HEK293 (cell line): ENCODE data around the gene ITGB2.

Experiments
- CTCF ChIA-PET: fragments of 350-600 bp; formaldehyde crosslinking; extraction: SDS; loops from one replicate; lab custom pipeline; 2021; ENCODE audit warnings: antibody characterized with exemption; lab: Yijun Ruan, JAX
- POLR2A ChIA-PET: fragments of 300-600 bp; formaldehyde crosslinking; extraction: SDS; loops from one replicate; lab custom pipeline; 2020; ENCODE audit warnings: antibody characterized with exemption, inconsistent platforms; lab: Yijun Ruan, JAX
- H3K27ac ChIP-seq: fragments of 200-500 bp; sonication (Bioruptor generic); 2 replicates; pipeline ENCODE4 v1.5.1; 2014; ENCODE audit warnings: low read depth, low read length, control low read depth, inconsistent platforms; ENCODE audit errors: extremely low read depth
- H3K36me3 ChIP-seq, 2 experiments: fragments of 200-500 bp in 1 of 2; sonication (Bioruptor generic) in 1 of 2; 1 replicate in 1 of 2; 2 replicates in 1 of 2; pipeline ENCODE4 v1.5.1; 2014 to 2017; ENCODE audit warnings: inconsistent platforms in 2 of 2, low read length in 2 of 2; ENCODE audit not compliant: control insufficient read depth in 2 of 2, insufficient read depth in 1 of 2
- H3K4me1 ChIP-seq: fragments of 200-500 bp; sonication (Bioruptor generic); 2 replicates; pipeline ENCODE4 v1.5.1; 2014; ENCODE audit warnings: mild to moderate bottlenecking, low read length, inconsistent platforms; ENCODE audit not compliant: control insufficient read depth, insufficient read depth
- H3K4me3 ChIP-seq: 2 replicates; pipeline ENCODE4 v1.5.1; 2011; ENCODE audit warnings: low read depth, mild to moderate bottlenecking, control low read depth, low read length, moderate library complexity
- H3K9me3 ChIP-seq: fragments of 200-500 bp; sonication (Bioruptor generic); 2 replicates; pipeline ENCODE4 v1.5.1; 2014; ENCODE audit warnings: low read depth, low read length, inconsistent platforms; ENCODE audit not compliant: control insufficient read depth, insufficient read depth
- AEBP2 ChIP-seq: fragments of 450-650 bp; formaldehyde crosslinking; IDR thresholded peaks from 2 replicates; pipeline ENCODE4 v1.5.1; 2016; ENCODE audit warnings: missing biosample characterization, missing genetic modification characterization, borderline replicate concordance
- BCL6B ChIP-seq: fragments of 450-650 bp; formaldehyde crosslinking; IDR thresholded peaks from 2 replicates; pipeline ENCODE4 v1.5.1; 2017; ENCODE audit warnings: missing biosample characterization, missing genetic modification characterization
- KLF16 ChIP-seq: fragments of 450-650 bp; formaldehyde crosslinking; IDR thresholded peaks from 2 replicates; pipeline ENCODE4 v1.5.1; 2017; ENCODE audit warnings: missing biosample characterization, missing genetic modification characterization
- KLF7 ChIP-seq: fragments of 450-650 bp; formaldehyde crosslinking; IDR thresholded peaks from 2 replicates; pipeline ENCODE4 v1.5.1; 2016; ENCODE audit warnings: missing biosample characterization, missing genetic modification characterization, borderline replicate concordance
- MZF1 ChIP-seq: fragments of 450-650 bp; formaldehyde crosslinking; IDR thresholded peaks from 2 replicates; pipeline ENCODE4 v1.5.1; 2017; ENCODE audit warnings: missing biosample characterization, missing genetic modification characterization, borderline replicate concordance
- SCRT1 ChIP-seq: fragments of 450-650 bp; formaldehyde crosslinking; IDR thresholded peaks from 2 replicates; pipeline ENCODE4 v1.5.1; 2016; ENCODE audit warnings: missing biosample characterization, missing genetic modification characterization, borderline replicate concordance
- SETDB1 ChIP-seq: IDR thresholded peaks from one replicate; pipeline ENCODE4 v1.6.1; 2017; ENCODE audit warnings: mild to moderate bottlenecking, low read length, moderate library complexity, mixed read lengths; ENCODE audit not compliant: insufficient read length
- SP2 ChIP-seq: fragments of 450-650 bp; formaldehyde crosslinking; IDR thresholded peaks from 2 replicates; pipeline ENCODE4 v1.5.1; 2016; ENCODE audit warnings: missing biosample characterization, missing genetic modification characterization
- ZFP3 ChIP-seq: fragments of 450-650 bp; formaldehyde crosslinking; IDR thresholded peaks from 2 replicates; pipeline ENCODE4 v1.5.1; 2016; ENCODE audit warnings: low read depth, missing biosample characterization, missing genetic modification characterization
- ZFP69B ChIP-seq: fragments of 450-650 bp; formaldehyde crosslinking; IDR thresholded peaks from 2 replicates; pipeline ENCODE4 v1.5.1; 2016; ENCODE audit warnings: missing biosample characterization, missing genetic modification characterization
- ZNF112 ChIP-seq: fragments of 450-650 bp; formaldehyde crosslinking; IDR thresholded peaks from 2 replicates; pipeline ENCODE4 v1.5.0; 2017; ENCODE audit warnings: missing biosample characterization, missing genetic modification characterization
- ZNF23 ChIP-seq: fragments of 450-650 bp; formaldehyde crosslinking; IDR thresholded peaks from 2 replicates; pipeline ENCODE4 v1.5.1; 2016; ENCODE audit warnings: missing biosample characterization, missing genetic modification characterization, borderline replicate concordance
- ZNF292 ChIP-seq: fragments of 450-650 bp; formaldehyde crosslinking; IDR thresholded peaks from 2 replicates; pipeline ENCODE4 v1.5.1; 2016; ENCODE audit warnings: low read depth, missing biosample characterization, missing genetic modification characterization, borderline replicate concordance
- ZNF362 ChIP-seq: fragments of 450-650 bp; formaldehyde crosslinking; IDR thresholded peaks from 2 replicates; pipeline ENCODE4 v1.5.1; 2016; ENCODE audit warnings: missing biosample characterization, missing genetic modification characterization
- ZNF549 ChIP-seq: fragments of 450-650 bp; IDR thresholded peaks from 2 replicates; pipeline ENCODE4 v1.5.1; 2018; ENCODE audit warnings: missing biosample characterization, missing genetic modification characterization, mild to moderate bottlenecking, inconsistent platforms, moderate library complexity
- ZNF555 ChIP-seq: fragments of 450-650 bp; formaldehyde crosslinking; conservative IDR thresholded peaks from 2 replicates; pipeline ENCODE4 v1.5.1; 2017; ENCODE audit warnings: missing biosample characterization, mild to moderate bottlenecking, missing genetic modification characterization, inconsistent platforms
- ZNF561 ChIP-seq: fragments of 450-650 bp; IDR thresholded peaks from 2 replicates; pipeline ENCODE4 v1.5.1; 2018; ENCODE audit warnings: missing biosample characterization, missing genetic modification characterization, borderline replicate concordance
- ZNF571 ChIP-seq: fragments of 450-650 bp; formaldehyde crosslinking; IDR thresholded peaks from 2 replicates; pipeline ENCODE4 v1.5.0; 2017; ENCODE audit warnings: missing biosample characterization, missing genetic modification characterization
- ZNF596 ChIP-seq: fragments of 450-650 bp; IDR thresholded peaks from 2 replicates; pipeline ENCODE4 v1.5.0; 2018; ENCODE audit warnings: missing biosample characterization, mild to moderate bottlenecking, missing genetic modification characterization, moderate library complexity
- ZNF629 ChIP-seq: fragments of 450-650 bp; formaldehyde crosslinking; IDR thresholded peaks from 2 replicates; pipeline ENCODE4 v1.5.1; 2017; ENCODE audit warnings: missing biosample characterization, missing genetic modification characterization
- TF ChIP-seq, protein P1 (sequence below): fragments of 450-650 bp; formaldehyde crosslinking; IDR thresholded peaks from 2 replicates; pipeline ENCODE4 v1.5.1; 2017; ENCODE audit warnings: missing biosample characterization, missing genetic modification characterization
- TF ChIP-seq, protein P2 (sequence below): fragments of 450-650 bp; formaldehyde crosslinking; IDR thresholded peaks from 2 replicates; pipeline ENCODE4 v1.5.1; 2016; ENCODE audit warnings: missing biosample characterization, missing genetic modification characterization
- TF ChIP-seq, protein P3 (sequence below): fragments of 450-650 bp; formaldehyde crosslinking; IDR thresholded peaks from 2 replicates; pipeline ENCODE4 v1.5.1; 2016; ENCODE audit warnings: missing biosample characterization, missing genetic modification characterization, borderline replicate concordance

ITGB2 gene

DNA sequence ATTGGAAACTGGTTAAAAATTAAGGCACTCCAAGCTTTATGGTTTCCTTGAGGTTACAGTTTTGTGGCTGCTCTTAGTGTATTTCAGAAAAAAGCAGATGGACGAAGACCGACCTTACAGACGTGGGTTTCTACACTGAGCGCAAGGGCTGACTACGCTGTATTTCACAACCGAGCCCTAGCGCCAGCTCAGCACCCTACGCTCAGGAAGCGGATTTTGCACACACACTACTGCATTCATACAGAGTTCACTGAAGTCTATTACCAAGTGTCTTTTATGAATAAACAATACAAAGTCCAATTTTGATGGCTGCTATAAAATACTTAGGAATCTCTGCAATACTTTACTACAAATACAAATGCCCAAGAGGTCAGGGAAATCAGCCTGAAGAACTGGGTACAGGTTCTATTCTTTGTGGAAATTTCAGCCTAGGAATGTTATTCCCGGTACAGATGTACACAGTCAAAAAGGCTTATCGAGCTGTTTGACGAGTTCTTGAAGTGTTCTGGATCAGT lies 71.0 kb downstream of the ITGB2 start:
- CTCF ChIA-PET: interaction anchor here (0.7 kb wide), 1 partner anchor 20 kb away, joined by 3 read pairs; no protein-coding TSS in a partner anchor
- POLR2A ChIA-PET: no interaction called here
- TF ChIP-seq ZNF362 (tag by site-specific recombination): no peak
- TF ChIP-seq SP2 (tag by site-specific recombination): no peak
- TF ChIP-seq KLF7 (tag by site-specific recombination): no peak
- TF ChIP-seq SETDB1: no peak
- no peak for TF ChIP-seq MZF1 (tag by site-specific recombination)
- no peak for TF ChIP-seq ZNF555
- no peak for TF ChIP-seq KLF16 (tag by site-specific recombination)
- TF ChIP-seq, protein P1, sequence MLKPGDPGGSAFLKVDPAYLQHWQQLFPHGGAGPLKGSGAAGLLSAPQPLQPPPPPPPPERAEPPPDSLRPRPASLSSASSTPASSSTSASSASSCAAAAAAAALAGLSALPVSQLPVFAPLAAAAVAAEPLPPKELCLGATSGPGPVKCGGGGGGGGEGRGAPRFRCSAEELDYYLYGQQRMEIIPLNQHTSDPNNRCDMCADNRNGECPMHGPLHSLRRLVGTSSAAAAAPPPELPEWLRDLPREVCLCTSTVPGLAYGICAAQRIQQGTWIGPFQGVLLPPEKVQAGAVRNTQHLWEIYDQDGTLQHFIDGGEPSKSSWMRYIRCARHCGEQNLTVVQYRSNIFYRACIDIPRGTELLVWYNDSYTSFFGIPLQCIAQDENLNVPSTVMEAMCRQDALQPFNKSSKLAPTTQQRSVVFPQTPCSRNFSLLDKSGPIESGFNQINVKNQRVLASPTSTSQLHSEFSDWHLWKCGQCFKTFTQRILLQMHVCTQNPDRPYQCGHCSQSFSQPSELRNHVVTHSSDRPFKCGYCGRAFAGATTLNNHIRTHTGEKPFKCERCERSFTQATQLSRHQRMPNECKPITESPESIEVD (tag by site-specific recombination): no peak
- TF ChIP-seq ZNF561 (tag by site-specific recombination): no peak
- TF ChIP-seq AEBP2: no peak
- TF ChIP-seq ZNF112 (tag by site-specific recombination): no peak
- TF ChIP-seq, protein P2, sequence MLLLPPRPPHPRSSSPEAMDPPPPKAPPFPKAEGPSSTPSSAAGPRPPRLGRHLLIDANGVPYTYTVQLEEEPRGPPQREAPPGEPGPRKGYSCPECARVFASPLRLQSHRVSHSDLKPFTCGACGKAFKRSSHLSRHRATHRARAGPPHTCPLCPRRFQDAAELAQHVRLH (tag by site-specific recombination): no peak
- no peak for TF ChIP-seq SCRT1 (tag by site-specific recombination)
- TF ChIP-seq ZNF23: no peak
- TF ChIP-seq BCL6B (tag by site-specific recombination): no peak
- Histone ChIP-seq H3K9me3 (no peaks in the 10 kb centered on the region), H3K27ac (no peak overlapping the region), H3K4me3 (no peak overlapping the region), H3K4me1 (no peaks in the 10 kb centered on the region), H3K36me3 (peaks cover 0 to 58% of the 10 kb centered on the region in 2 experiments; a peak in 2 of 3 replicates)

DNA sequence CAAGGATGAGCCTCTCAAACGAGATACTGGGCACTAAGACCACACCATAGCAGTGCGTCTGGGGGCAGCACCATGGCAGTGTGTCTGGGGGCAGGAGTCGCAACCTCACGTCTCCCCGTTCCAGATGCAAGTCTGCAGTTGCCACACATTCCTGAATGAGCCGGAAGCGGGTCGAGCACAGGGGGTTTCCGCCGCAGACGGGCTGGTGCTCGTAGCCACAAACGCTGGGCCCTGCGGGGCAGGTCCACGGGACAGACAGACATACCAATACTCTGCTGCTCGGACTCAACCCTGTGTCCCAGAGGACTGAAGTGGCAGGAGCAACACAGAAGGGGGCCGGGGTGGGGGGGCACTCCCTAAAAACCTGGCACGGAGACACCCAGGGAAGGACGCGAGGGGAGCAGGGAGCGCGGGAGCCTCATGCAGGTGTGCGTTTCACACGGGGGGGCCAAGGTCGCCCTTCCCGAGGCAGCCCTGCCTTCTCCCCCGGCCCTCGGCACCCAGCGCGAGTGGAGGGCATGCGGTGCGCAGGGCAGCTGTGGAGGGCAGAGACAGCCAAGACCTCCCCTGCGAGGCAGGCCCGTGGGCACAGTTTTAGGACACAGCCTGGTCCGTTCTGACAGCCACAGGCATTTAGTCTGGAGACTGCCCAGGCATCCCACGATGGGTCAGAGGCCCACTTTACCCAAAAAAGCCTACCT lies 71.7 kb downstream of the ITGB2 start:
- H3K36me3 ChIP-seq: peaks cover 0 to 51% of the 10 kb centered on the region in 2 experiments; a peak in 2 of 3 replicates
- no peak overlapping the region for H3K4me3 ChIP-seq
- ChIA-PET CTCF (interaction anchor here (0.6 kb wide), 1 partner anchor 280 kb away, joined by 3 read pairs; no protein-coding TSS in a partner anchor), POLR2A (no interaction called here)
- H3K9me3 ChIP-seq: no peaks in the 10 kb centered on the region
- no peaks in the 10 kb centered on the region for H3K4me1 ChIP-seq
- H3K27ac ChIP-seq: no peak overlapping the region
- TF ChIP-seq, protein P2 (tag by site-specific recombination): no peak
- TF ChIP-seq ZNF629 (tag by site-specific recombination) (no peak), ZFP3 (tag by site-specific recombination) (no peak), ZNF292 (no peak), ZNF555 (no peak), ZNF549 (tag by site-specific recombination) (no peak), KLF7 (tag by site-specific recombination) (no peak), ZFP69B (tag by site-specific recombination) (no peak), ZNF571 (no peak), ZNF596 (tag by site-specific recombination) (no peak)
- TF ChIP-seq, protein P3, sequence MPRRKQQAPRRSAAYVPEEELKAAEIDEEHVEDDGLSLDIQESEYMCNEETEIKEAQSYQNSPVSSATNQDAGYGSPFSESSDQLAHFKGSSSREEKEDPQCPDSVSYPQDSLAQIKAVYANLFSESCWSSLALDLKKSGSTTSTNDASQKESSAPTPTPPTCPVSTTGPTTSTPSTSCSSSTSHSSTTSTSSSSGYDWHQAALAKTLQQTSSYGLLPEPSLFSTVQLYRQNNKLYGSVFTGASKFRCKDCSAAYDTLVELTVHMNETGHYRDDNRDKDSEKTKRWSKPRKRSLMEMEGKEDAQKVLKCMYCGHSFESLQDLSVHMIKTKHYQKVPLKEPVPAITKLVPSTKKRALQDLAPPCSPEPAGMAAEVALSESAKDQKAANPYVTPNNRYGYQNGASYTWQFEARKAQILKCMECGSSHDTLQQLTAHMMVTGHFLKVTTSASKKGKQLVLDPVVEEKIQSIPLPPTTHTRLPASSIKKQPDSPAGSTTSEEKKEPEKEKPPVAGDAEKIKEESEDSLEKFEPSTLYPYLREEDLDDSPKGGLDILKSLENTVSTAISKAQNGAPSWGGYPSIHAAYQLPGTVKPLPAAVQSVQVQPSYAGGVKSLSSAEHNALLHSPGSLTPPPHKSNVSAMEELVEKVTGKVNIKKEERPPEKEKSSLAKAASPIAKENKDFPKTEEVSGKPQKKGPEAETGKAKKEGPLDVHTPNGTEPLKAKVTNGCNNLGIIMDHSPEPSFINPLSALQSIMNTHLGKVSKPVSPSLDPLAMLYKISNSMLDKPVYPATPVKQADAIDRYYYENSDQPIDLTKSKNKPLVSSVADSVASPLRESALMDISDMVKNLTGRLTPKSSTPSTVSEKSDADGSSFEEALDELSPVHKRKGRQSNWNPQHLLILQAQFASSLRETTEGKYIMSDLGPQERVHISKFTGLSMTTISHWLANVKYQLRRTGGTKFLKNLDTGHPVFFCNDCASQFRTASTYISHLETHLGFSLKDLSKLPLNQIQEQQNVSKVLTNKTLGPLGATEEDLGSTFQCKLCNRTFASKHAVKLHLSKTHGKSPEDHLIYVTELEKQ (tag by site-specific recombination): no peak
